Measurements from ENCODE around the gene MAN2B1. TPM values are rescaled to one million over a fixed set of nuclear protein-coding genes. Genes with fewer than 3 reads are reported as not detected.

MAN2B1 gene
- total and polyA plus RNA-seq, 2 of the 8 experiments (the other 6 are each of a cell fraction or from before 2014, with no cell fraction given) = 55.3 to 76.3 TPM

GRCh38 chr19:12685831-12686230 is 19.3 kb upstream of the MAN2B1 start:
- FAIRE-seq = no peak
- no peak overlapping the region for H4K8ac ChIP-seq (ENCODE audit: extremely low read depth, insufficient read depth, low read length)
- DNase-seq (ENCODE audit: low read depth in 1 of 2, low spot score in 2 of 2) = no peak
- no peak for TF ChIP-seq CHD1 (IDR thresholded peaks at IDR 0.05; ENCODE audit: low read depth, low read length)
- TF ChIP-seq SIRT6 (IDR thresholded peaks at IDR 0.05; ENCODE audit: low read length) = no peak
- TF ChIP-seq TAF1 (IDR thresholded peaks at IDR 0.05; ENCODE audit: low read depth, low read length) = no peak
- TF ChIP-seq SUZ12 (IDR thresholded peaks at IDR 0.05; ENCODE audit: low read length) = no peak
- TF ChIP-seq MAX (IDR thresholded peaks at IDR 0.05) = no peak
- TF ChIP-seq HDAC6 (IDR thresholded peaks at IDR 0.05; ENCODE audit: low read depth, low read length) = no peak
- no peak for TF ChIP-seq EP300 (IDR thresholded peaks at IDR 0.05; ENCODE audit: borderline replicate concordance in 1 of 2, low read depth in 2 of 2, low read length in 2 of 2)
- no peak for TF ChIP-seq ASH2L (IDR thresholded peaks at IDR 0.05; ENCODE audit: low read length)
- TF ChIP-seq KDM1A (IDR thresholded peaks at IDR 0.05; ENCODE audit: borderline replicate concordance, low read length) = no peak
- no peak for TF ChIP-seq TEAD4 (IDR thresholded peaks at IDR 0.05; ENCODE audit: low read depth, low read length)
- TF ChIP-seq GABPA (IDR thresholded peaks at IDR 0.05; ENCODE audit: borderline replicate concordance, insufficient read depth, low read length) = no peak
- no peak for TF ChIP-seq SAP30 (IDR thresholded peaks at IDR 0.05; ENCODE audit: insufficient read depth, insufficient replicate concordance, low read length)
- no peak for TF ChIP-seq EZH2 (IDR thresholded peaks at IDR 0.05; ENCODE audit: low read depth, low read length, severe bottlenecking)
- no peak overlapping the region for H2BK120ac ChIP-seq (replicated peaks; ENCODE audit: low read depth, low read length)
- H3K23me2 ChIP-seq (ENCODE audit: low read depth, low read length) = no peaks in the 10 kb centered on the region
- no peak overlapping the region for H4K91ac ChIP-seq (replicated peaks; ENCODE audit: insufficient read length, low read length)
- H2AK5ac ChIP-seq (ENCODE audit: low read depth, low read length) = no peak overlapping the region
- no peaks in the 10 kb centered on the region for H3K36me3 ChIP-seq (ENCODE audit: control insufficient read depth in 2 of 4, insufficient read depth in 4 of 4, low read length in 3 of 4)
- ChIA-PET CTCF (ENCODE audit: partially characterized antibody) (interaction anchor here (0.8 to 3.2 kb wide), 7 partner anchors 9 to 75 kb away, joined by 3 to 20 read pairs (median 4); no protein-coding TSS in a partner anchor), POLR2A (ENCODE audit: partially characterized antibody) (interaction anchor here (0.8 to 4.1 kb wide), 10 partner anchors 8 to 107 kb away, joined by 3 to 30 read pairs (median 4); partner anchors contain the start of genes FBXW9 and GET3)
- WGBS, 2 experiments (ENCODE audit: extremely low coverage in 1 of 2, insufficient coverage in 1 of 2, insufficient read length in 1 of 2, insufficient replicate concordance in 2 of 2, low coverage in 1 of 2, low lambda C conversion rate in 2 of 2, missing lambda C conversion rate in 1 of 2) = 85% methylated on average over 3 of the region's 3 CpGs; no CpG with 5 or more reads in 1 of the 2 experiments
- no peak overlapping the region for H2BK12ac ChIP-seq (ENCODE audit: low read depth, low read length)
- H3K4me3 ChIP-seq (ENCODE audit: extremely low read depth in 1 of 4, insufficient read depth in 2 of 4, low read depth in 3 of 4, low read length in 4 of 4) = no peak overlapping the region
- no peak overlapping the region for H2AFZ ChIP-seq (ENCODE audit: low read length)
- H3K23ac ChIP-seq (ENCODE audit: insufficient read length) = no peak overlapping the region
- no peaks in the 10 kb centered on the region for H3K9me3 ChIP-seq (ENCODE audit: insufficient read depth in 2 of 2, low read depth in 1 of 2, low read length in 1 of 2)
- H2BK15ac ChIP-seq (ENCODE audit: low read length) = no peak overlapping the region
- no peak overlapping the region for H3K9ac ChIP-seq (replicated peaks in 1 of 4; ENCODE audit: extremely low read depth in 1 of 4, low read depth in 3 of 4, low read length in 3 of 4)
- no peak overlapping the region for H4K5ac ChIP-seq (ENCODE audit: insufficient read length, low read depth, low read length)
- H3K18ac ChIP-seq (ENCODE audit: extremely low read depth, low read length) = no peak overlapping the region
- H4K20me1 ChIP-seq (replicated peaks in 1 of 2; ENCODE audit: control insufficient read depth in 1 of 2, insufficient read depth in 2 of 2, low read length in 2 of 2) = peaks cover 0 to 4% of the 10 kb centered on the region in 2 experiments
- H3K4ac ChIP-seq (replicated peaks; ENCODE audit: insufficient read length, low read depth, low read length) = no peak overlapping the region
- no peaks in the 10 kb centered on the region for H3K79me1 ChIP-seq (ENCODE audit: low read depth, low read length)
- no peak overlapping the region for H3K56ac ChIP-seq (replicated peaks; ENCODE audit: insufficient read length, low read depth, low read length)
- no peak overlapping the region for H3K27ac ChIP-seq (ENCODE audit: low read depth, low read length)
- no peaks in the 10 kb centered on the region for H3K27me3 ChIP-seq (replicated peaks in 1 of 4; ENCODE audit: control insufficient read depth in 3 of 4, extremely low read depth in 1 of 4, insufficient read depth in 3 of 4, low read length in 3 of 4)
- H3K4me2 ChIP-seq (ENCODE audit: insufficient read depth in 1 of 2, low read depth in 2 of 2, low read length in 2 of 2) = no peak overlapping the region
- no peak overlapping the region for H2BK20ac ChIP-seq (ENCODE audit: low read length)
- H2BK5ac ChIP-seq (ENCODE audit: low read depth, low read length) = no peak overlapping the region
- no peak overlapping the region for H3K14ac ChIP-seq (ENCODE audit: insufficient read length)
- H3K4me1 ChIP-seq (replicated peaks in 1 of 4; ENCODE audit: control insufficient read depth in 3 of 4, insufficient read depth in 4 of 4, low read length in 3 of 4) = peaks cover 0 to 3% (median 0%) of the 10 kb centered on the region in 4 experiments; a peak in 1 of 7 replicates
- no peaks in the 10 kb centered on the region for H3K79me2 ChIP-seq (ENCODE audit: control insufficient read depth in 1 of 2, insufficient read depth in 2 of 2, low read length in 2 of 2)
